NT2/D1 (cell line): ENCODE results near the gene KCNE3.

Experiments used
- YY1 ChIP-seq: IDR thresholded peaks from 2 replicates; pipeline ENCODE4 v1.6.1; 2011; ENCODE audit not compliant: insufficient read length, insufficient read depth
- ZNF274 ChIP-seq: IDR thresholded peaks from 2 replicates; pipeline ENCODE4 v1.6.1; 2011; ENCODE audit warnings: mild to moderate bottlenecking, low read depth, low read length

DNA sequence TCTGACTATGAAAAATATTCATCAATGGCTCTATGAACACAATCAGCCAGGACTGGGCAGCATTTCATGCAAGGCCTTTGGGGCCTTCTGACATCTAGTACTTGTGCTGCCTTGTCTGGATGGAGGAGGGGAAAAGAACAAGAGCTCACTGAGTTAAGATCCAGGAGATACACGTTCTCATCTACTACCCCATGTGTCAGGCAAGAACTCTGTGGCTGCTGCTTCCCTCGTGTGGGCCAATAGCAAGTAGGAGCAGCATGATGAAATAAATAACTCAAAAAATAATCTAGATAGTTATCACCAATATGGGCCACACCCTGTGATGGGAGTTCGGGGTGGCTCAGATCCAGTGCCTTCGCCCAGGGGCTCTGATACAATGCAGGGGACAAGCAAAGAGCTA is 7.3 kb downstream of the KCNE3 start:
- TF ChIP-seq ZNF274, result no peak
- TF ChIP-seq YY1, result no peak
